ENCODE measurements around the gene FRMD1.
"Not testable (repeated sequence)": the region's sequence is repeated elsewhere in the genome, so short reads cannot be mapped to it uniquely, and the experiment has no call there.

The FRMD1 gene

GRCh38 chr6:168083514-168083885 is 4.5 kb upstream of the FRMD1 start:
- H3K36me3 ChIP-seq (ENCODE audit: control insufficient read depth, insufficient read depth, low read length, severe bottlenecking), result no peaks in the 10 kb centered on the region
- H3K4me1 ChIP-seq (ENCODE audit: control insufficient read depth, insufficient read depth, low read length), result peaks cover 5% of the 10 kb centered on the region
- H3K9me3 ChIP-seq (ENCODE audit: control insufficient read depth, low read length), result no peaks in the 10 kb centered on the region
- H3K4me3 ChIP-seq (ENCODE audit: low read length), result no peak overlapping the region
- no peak for DNase-seq (ENCODE audit: low read depth)
- H3K9ac ChIP-seq (ENCODE audit: low read length), result no peak overlapping the region
- peaks cover 53% of the 10 kb centered on the region for H3K27me3 ChIP-seq (replicated peaks; ENCODE audit: control insufficient read depth, insufficient read depth, low read length)

GRCh38 chr6:168082860-168083513 is 4.0 kb upstream of the FRMD1 start:
- no peak for DNase-seq (ENCODE audit: low read depth)
- H3K9ac ChIP-seq (ENCODE audit: low read length), result no peak overlapping the region
- H3K27me3 ChIP-seq (replicated peaks; ENCODE audit: control insufficient read depth, insufficient read depth, low read length), result peaks cover 54% of the 10 kb centered on the region
- H3K4me3 ChIP-seq (ENCODE audit: low read length), result no peak overlapping the region
- peaks cover 5% of the 10 kb centered on the region for H3K4me1 ChIP-seq (ENCODE audit: control insufficient read depth, insufficient read depth, low read length)
- no peaks in the 10 kb centered on the region for H3K9me3 ChIP-seq (ENCODE audit: control insufficient read depth, low read length)
- no peaks in the 10 kb centered on the region for H3K36me3 ChIP-seq (ENCODE audit: control insufficient read depth, insufficient read depth, low read length, severe bottlenecking)

GRCh38 chr6:168081858-168082546 is 3.0 kb upstream of the FRMD1 start:
- Histone ChIP-seq H3K9ac (ENCODE audit: low read length) (no peak overlapping the region), H3K4me3 (ENCODE audit: low read length) (no peak overlapping the region), H3K9me3 (ENCODE audit: control insufficient read depth, low read length) (no peaks in the 10 kb centered on the region), H3K4me1 (ENCODE audit: control insufficient read depth, insufficient read depth, low read length) (peaks cover 5% of the 10 kb centered on the region), H3K27me3 (replicated peaks; ENCODE audit: control insufficient read depth, insufficient read depth, low read length) (peaks cover 51% of the 10 kb centered on the region), H3K36me3 (ENCODE audit: control insufficient read depth, insufficient read depth, low read length, severe bottlenecking) (no peaks in the 10 kb centered on the region)
- DNase-seq (ENCODE audit: low read depth), result no peak

GRCh38 chr6:168080393-168081077 is 1.5 kb upstream of the FRMD1 start:
- no peaks in the 10 kb centered on the region for H3K9me3 ChIP-seq (ENCODE audit: control insufficient read depth, low read length)
- no peaks in the 10 kb centered on the region for H3K36me3 ChIP-seq (ENCODE audit: control insufficient read depth, insufficient read depth, low read length, severe bottlenecking)
- DNase-seq (ENCODE audit: low read depth), result no peak
- H3K27me3 ChIP-seq (replicated peaks; ENCODE audit: control insufficient read depth, insufficient read depth, low read length), result peaks cover 44% of the 10 kb centered on the region
- no peak overlapping the region for H3K9ac ChIP-seq (ENCODE audit: low read length)
- H3K4me1 ChIP-seq (ENCODE audit: control insufficient read depth, insufficient read depth, low read length), result peaks cover 5% of the 10 kb centered on the region
- no peak overlapping the region for H3K4me3 ChIP-seq (ENCODE audit: low read length)

- H3K4me3 ChIP-seq (ENCODE audit: low read length), result no peak overlapping the region
- DNase-seq (ENCODE audit: low read depth), result no peak
- no peaks in the 10 kb centered on the region for H3K36me3 ChIP-seq (ENCODE audit: control insufficient read depth, insufficient read depth, low read length, severe bottlenecking)
- peaks cover 5% of the 10 kb centered on the region for H3K4me1 ChIP-seq (ENCODE audit: control insufficient read depth, insufficient read depth, low read length)
- no peak overlapping the region for H3K9ac ChIP-seq (ENCODE audit: low read length)
- H3K9me3 ChIP-seq (ENCODE audit: control insufficient read depth, low read length), result no peaks in the 10 kb centered on the region
- H3K27me3 ChIP-seq (replicated peaks; ENCODE audit: control insufficient read depth, insufficient read depth, low read length), result peaks cover 35% of the 10 kb centered on the region
Observed at GRCh38 chr6:168078175-168078942, 653 bp downstream of the FRMD1 start.

GRCh38 chr6:168077401-168077800 is 1.6 kb downstream of the FRMD1 start:
- H3K4me1 ChIP-seq (ENCODE audit: control insufficient read depth, insufficient read depth, low read length); H3K9ac ChIP-seq (ENCODE audit: low read length); H3K36me3 ChIP-seq (ENCODE audit: control insufficient read depth, insufficient read depth, low read length, severe bottlenecking); DNase-seq (ENCODE audit: low read depth); H3K4me3 ChIP-seq (ENCODE audit: low read length); H3K9me3 ChIP-seq (ENCODE audit: control insufficient read depth, low read length): not testable (repeated sequence)
- peaks cover 30% of the 10 kb centered on the region for H3K27me3 ChIP-seq (replicated peaks; ENCODE audit: control insufficient read depth, insufficient read depth, low read length)

GRCh38 chr6:168075787-168076202 is 3.2 kb downstream of the FRMD1 start:
- DNase-seq (ENCODE audit: low read depth), result no peak
- no peak overlapping the region for H3K9ac ChIP-seq (ENCODE audit: low read length)
- H3K36me3 ChIP-seq (ENCODE audit: control insufficient read depth, insufficient read depth, low read length, severe bottlenecking), result no peaks in the 10 kb centered on the region
- H3K9me3 ChIP-seq (ENCODE audit: control insufficient read depth, low read length), result no peaks in the 10 kb centered on the region
- H3K4me3 ChIP-seq (ENCODE audit: low read length), result no peak overlapping the region
- H3K4me1 ChIP-seq (ENCODE audit: control insufficient read depth, insufficient read depth, low read length), result peaks cover 5% of the 10 kb centered on the region
- peaks cover 27% of the 10 kb centered on the region for H3K27me3 ChIP-seq (replicated peaks; ENCODE audit: control insufficient read depth, insufficient read depth, low read length)

GRCh38 chr6:168075216-168075615 is 3.8 kb downstream of the FRMD1 start:
- Histone ChIP-seq H3K9ac (ENCODE audit: low read length) (no peak overlapping the region), H3K4me3 (ENCODE audit: low read length) (no peak overlapping the region), H3K27me3 (replicated peaks; ENCODE audit: control insufficient read depth, insufficient read depth, low read length) (peaks cover 27% of the 10 kb centered on the region), H3K9me3 (ENCODE audit: control insufficient read depth, low read length) (no peaks in the 10 kb centered on the region), H3K4me1 (ENCODE audit: control insufficient read depth, insufficient read depth, low read length) (peaks cover 5% of the 10 kb centered on the region), H3K36me3 (ENCODE audit: control insufficient read depth, insufficient read depth, low read length, severe bottlenecking) (no peaks in the 10 kb centered on the region)
- DNase-seq (ENCODE audit: low read depth), result no peak

- Histone ChIP-seq H3K9ac (ENCODE audit: low read length) (no peak overlapping the region), H3K4me1 (ENCODE audit: control insufficient read depth, insufficient read depth, low read length) (peaks cover 4% of the 10 kb centered on the region), H3K27me3 (replicated peaks; ENCODE audit: control insufficient read depth, insufficient read depth, low read length) (peaks cover 20% of the 10 kb centered on the region), H3K4me3 (ENCODE audit: low read length) (no peak overlapping the region), H3K9me3 (ENCODE audit: control insufficient read depth, low read length) (no peaks in the 10 kb centered on the region), H3K36me3 (ENCODE audit: control insufficient read depth, insufficient read depth, low read length, severe bottlenecking) (no peaks in the 10 kb centered on the region)
- DNase-seq (ENCODE audit: low read depth), result no peak
Observed at GRCh38 chr6:168073937-168074730, 4.9 kb downstream of the FRMD1 start.

- Histone ChIP-seq H3K36me3 (ENCODE audit: control insufficient read depth, insufficient read depth, low read length, severe bottlenecking) (no peaks in the 10 kb centered on the region), H3K9ac (ENCODE audit: low read length) (no peak overlapping the region), H3K27me3 (replicated peaks; ENCODE audit: control insufficient read depth, insufficient read depth, low read length) (peaks cover 16% of the 10 kb centered on the region), H3K4me3 (ENCODE audit: low read length) (no peak overlapping the region), H3K4me1 (ENCODE audit: control insufficient read depth, insufficient read depth, low read length) (no peaks in the 10 kb centered on the region), H3K9me3 (ENCODE audit: control insufficient read depth, low read length) (no peaks in the 10 kb centered on the region)
- no peak for DNase-seq (ENCODE audit: low read depth)
Observed at GRCh38 chr6:168072730-168073129, 6.3 kb downstream of the FRMD1 start.

Measured in adipocyte (in vitro differentiated cells).